ENCODE data around the gene WDR75. TPM values are rescaled to one million over a fixed set of nuclear protein-coding genes. Genes with fewer than 3 reads are reported as not detected.

The WDR75 gene
- total and polyA plus RNA-seq, 2 of the 4 experiments (the other 2 are of a cell fraction): 21.7 to 52.2 TPM

DNA sequence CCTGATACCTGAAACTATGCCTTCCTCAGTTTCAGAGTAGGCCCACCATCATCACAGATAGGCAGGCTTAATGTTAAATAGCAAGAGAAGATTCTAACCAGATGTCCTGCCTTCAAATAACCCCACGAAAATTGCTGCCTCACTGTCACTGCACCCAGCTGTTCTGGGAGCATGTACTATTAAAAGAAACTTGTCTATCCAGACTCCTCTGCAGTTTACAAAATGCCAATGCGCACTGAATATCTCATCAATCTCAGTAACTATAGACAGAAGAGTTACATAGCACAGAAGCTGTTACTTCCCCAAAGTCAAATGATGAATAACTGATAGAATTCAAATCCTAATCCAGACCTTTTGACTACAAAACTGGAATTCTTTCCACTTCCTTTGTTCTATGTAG lies 43.9 kb downstream of the WDR75 start:
- H3K23ac ChIP-seq (ENCODE audit: low read depth, low read length): no peak overlapping the region
- no peak overlapping the region for H3K4me3 ChIP-seq (ENCODE audit: insufficient read depth, low read depth, low read length)
- intact Hi-C loops (cut with micrococcal nuclease) (no loop called here), dilution Hi-C loops (cut with HindIII; ENCODE audit: low sequenced_read_pairs, unreplicated experiment) (no loop called here), in situ Hi-C loops (cut with MboI; ENCODE audit: low sequenced_read_pairs) (no loop called here)
- H3K9me1 ChIP-seq (ENCODE audit: insufficient read depth, low read length): no peaks in the 10 kb centered on the region
- H3K36me3 ChIP-seq (ENCODE audit: control insufficient read depth, insufficient read depth, low read length): no peaks in the 10 kb centered on the region
- no TSS peak for BruUV-seq (replicated peaks)
- H3K18ac ChIP-seq (ENCODE audit: low read depth, low read length): no peak overlapping the region
- H3K4me2 ChIP-seq (ENCODE audit: low read depth, low read length): no peak overlapping the region
- ATAC-seq (ENCODE audit: low read depth) (no peak), DNase-seq (no peak)
- H2AFZ ChIP-seq (replicated peaks; ENCODE audit: low read length, poor library complexity): no peak overlapping the region
- H2BK20ac ChIP-seq (ENCODE audit: low read depth, low read length): no peak overlapping the region
- H3K9me3 ChIP-seq (ENCODE audit: control insufficient read depth, insufficient read depth, low read length): no peaks in the 10 kb centered on the region
- no peak overlapping the region for H3K14ac ChIP-seq (replicated peaks; ENCODE audit: low read depth, low read length)
- H3K79me1 ChIP-seq (ENCODE audit: low read depth in 1 of 2, low read length in 2 of 2): no peaks in the 10 kb centered on the region
- H4K91ac ChIP-seq (ENCODE audit: insufficient read depth, low read depth, low read length): no peak overlapping the region
- H3K27ac ChIP-seq (ENCODE audit: insufficient read depth, low read length): no peak overlapping the region
- no peak overlapping the region for H3K9ac ChIP-seq (ENCODE audit: low read depth, low read length)
- ChIA-PET POLR2A (ENCODE audit: unreplicated experiment) (no interaction called here), CTCF (no interaction called here)
- H2AK5ac ChIP-seq (ENCODE audit: low read depth, low read length): no peak overlapping the region
- no peak overlapping the region for H4K5ac ChIP-seq (ENCODE audit: low read depth, low read length)
- no peak overlapping the region for H2BK120ac ChIP-seq (ENCODE audit: low read depth, low read length)
- H3K4ac ChIP-seq (ENCODE audit: low read depth, low read length): no peak overlapping the region
- H3K27me3 ChIP-seq (ENCODE audit: control insufficient read depth, insufficient read depth, low read length): no peaks in the 10 kb centered on the region
- TF ChIP-seq CHD1 (IDR thresholded peaks at IDR 0.05; ENCODE audit: low read depth, low read length): no peak
- H2AK9ac ChIP-seq (replicated peaks; ENCODE audit: low read depth, low read length, poor library complexity): no peak overlapping the region
- no peaks in the 10 kb centered on the region for H4K20me1 ChIP-seq (ENCODE audit: insufficient read depth, low read length)
- H3K56ac ChIP-seq (ENCODE audit: extremely low read depth, insufficient read depth, low read length): no peak overlapping the region
- H4K8ac ChIP-seq (ENCODE audit: low read depth in 2 of 2, low read length in 2 of 2): no peak overlapping the region
- no CpG with 5 or more reads among the region's 2 CpGs for WGBS, 2 experiments (ENCODE audit: extremely low coverage in 2 of 2, insufficient read length in 1 of 2)
- no peak overlapping the region for H2BK15ac ChIP-seq (ENCODE audit: low read depth, low read length)
- no peaks in the 10 kb centered on the region for H3K4me1 ChIP-seq (ENCODE audit: control insufficient read depth, insufficient read depth, low read length)
- no peak overlapping the region for H2BK5ac ChIP-seq (ENCODE audit: low read depth, low read length, poor library complexity, severe bottlenecking)

All from IMR-90 (cell line).